HEK293 (cell line): ENCODE measurements around the gene NR3C1.

Source experiments
- CTCF ChIA-PET: fragments of 350-600 bp; formaldehyde crosslinking; extraction: SDS; loops from one replicate; lab custom pipeline; 2021; ENCODE audit warnings: antibody characterized with exemption; lab: Yijun Ruan, JAX
- POLR2A ChIA-PET: fragments of 300-600 bp; formaldehyde crosslinking; extraction: SDS; loops from one replicate; lab custom pipeline; 2020; ENCODE audit warnings: antibody characterized with exemption, inconsistent platforms; lab: Yijun Ruan, JAX
- H3K27ac ChIP-seq: fragments of 200-500 bp; sonication (Bioruptor generic); 2 replicates; pipeline ENCODE4 v1.5.1; 2014; ENCODE audit warnings: low read depth, low read length, control low read depth, inconsistent platforms; ENCODE audit errors: extremely low read depth
- H3K36me3 ChIP-seq, 2 experiments: fragments of 200-500 bp in 1 of 2; sonication (Bioruptor generic) in 1 of 2; 1 replicate in 1 of 2; 2 replicates in 1 of 2; pipeline ENCODE4 v1.5.1; 2014 to 2017; ENCODE audit warnings: inconsistent platforms in 2 of 2, low read length in 2 of 2; ENCODE audit not compliant: control insufficient read depth in 2 of 2, insufficient read depth in 1 of 2
- H3K4me1 ChIP-seq: fragments of 200-500 bp; sonication (Bioruptor generic); 2 replicates; pipeline ENCODE4 v1.5.1; 2014; ENCODE audit warnings: mild to moderate bottlenecking, low read length, inconsistent platforms; ENCODE audit not compliant: control insufficient read depth, insufficient read depth
- H3K4me3 ChIP-seq: 2 replicates; pipeline ENCODE4 v1.5.1; 2011; ENCODE audit warnings: low read depth, mild to moderate bottlenecking, control low read depth, low read length, moderate library complexity
- H3K9me3 ChIP-seq: fragments of 200-500 bp; sonication (Bioruptor generic); 2 replicates; pipeline ENCODE4 v1.5.1; 2014; ENCODE audit warnings: low read depth, low read length, inconsistent platforms; ENCODE audit not compliant: control insufficient read depth, insufficient read depth
- ATF2 ChIP-seq: fragments of 450-650 bp; formaldehyde crosslinking; IDR thresholded peaks from 2 replicates; pipeline ENCODE4 v1.5.1; 2016; ENCODE audit warnings: missing biosample characterization, missing genetic modification characterization, low read depth
- CTCF ChIP-seq: fragments of 450-650 bp; formaldehyde crosslinking; IDR thresholded peaks from 2 replicates; pipeline ENCODE4 v1.5.1; 2016; ENCODE audit warnings: missing biosample characterization, missing genetic modification characterization
- EGR2 ChIP-seq: fragments of 450-650 bp; formaldehyde crosslinking; IDR thresholded peaks from 2 replicates; pipeline ENCODE4 v1.5.1; 2016; ENCODE audit warnings: low read depth, missing biosample characterization, missing genetic modification characterization
- GLIS2 ChIP-seq: fragments of 450-650 bp; formaldehyde crosslinking; IDR thresholded peaks from 2 replicates; pipeline ENCODE4 v1.5.1; 2016; ENCODE audit warnings: missing biosample characterization, missing genetic modification characterization
- HOXA7 ChIP-seq: sonication (generic); formaldehyde crosslinking; IDR thresholded peaks from 2 replicates; pipeline ENCODE4 v1.8.1; 2022; ENCODE audit warnings: missing genetic modification reagents, borderline replicate concordance
- INSM2 ChIP-seq: fragments of 450-650 bp; formaldehyde crosslinking; IDR thresholded peaks from 2 replicates; pipeline ENCODE4 v1.5.1; 2016; ENCODE audit warnings: missing biosample characterization, missing genetic modification characterization
- PRDM4 ChIP-seq: fragments of 450-650 bp; formaldehyde crosslinking; IDR thresholded peaks from 2 replicates; pipeline ENCODE4 v1.5.1; 2017; ENCODE audit warnings: missing biosample characterization, missing genetic modification characterization
- ZBTB10 ChIP-seq: fragments of 450-650 bp; formaldehyde crosslinking; IDR thresholded peaks from 2 replicates; pipeline ENCODE4 v1.5.1; 2016; ENCODE audit warnings: missing biosample characterization, missing genetic modification characterization
- ZFHX2 ChIP-seq: fragments of 450-650 bp; formaldehyde crosslinking; conservative IDR thresholded peaks from 2 replicates; pipeline ENCODE4 v1.5.1; 2016; ENCODE audit warnings: missing biosample characterization, missing genetic modification characterization
- ZNF114 ChIP-seq: fragments of 450-650 bp; formaldehyde crosslinking; IDR thresholded peaks from 2 replicates; pipeline ENCODE4 v1.5.0; 2017; ENCODE audit warnings: missing biosample characterization, missing genetic modification characterization
- ZNF248 ChIP-seq: fragments of 450-650 bp; formaldehyde crosslinking; IDR thresholded peaks from 2 replicates; pipeline ENCODE4 v1.5.1; 2017; ENCODE audit warnings: missing biosample characterization, missing genetic modification characterization
- ZNF302 ChIP-seq: fragments of 450-650 bp; formaldehyde crosslinking; IDR thresholded peaks from 2 replicates; pipeline ENCODE4 v1.5.1; 2016; ENCODE audit warnings: missing biosample characterization, missing genetic modification characterization, low read depth
- ZNF324 ChIP-seq: fragments of 450-650 bp; formaldehyde crosslinking; IDR thresholded peaks from 2 replicates; pipeline ENCODE4 v1.5.1; 2016; ENCODE audit warnings: missing biosample characterization, missing genetic modification characterization
- ZNF433 ChIP-seq: fragments of 450-650 bp; formaldehyde crosslinking; IDR thresholded peaks from 2 replicates; pipeline ENCODE4 v1.5.1; 2016; ENCODE audit warnings: missing biosample characterization, missing genetic modification characterization, low read depth
- ZNF488 ChIP-seq: fragments of 450-650 bp; formaldehyde crosslinking; IDR thresholded peaks from 2 replicates; pipeline ENCODE4 v1.5.1; 2016; ENCODE audit warnings: missing biosample characterization, missing genetic modification characterization
- ZNF623 ChIP-seq: fragments of 450-650 bp; formaldehyde crosslinking; IDR thresholded peaks from 2 replicates; pipeline ENCODE4 v1.5.1; 2016; ENCODE audit warnings: missing biosample characterization, missing genetic modification characterization
- ZNF76 ChIP-seq: fragments of 450-650 bp; formaldehyde crosslinking; IDR thresholded peaks from 2 replicates; pipeline ENCODE4; 2016; ENCODE audit warnings: low read depth, missing biosample characterization, missing genetic modification characterization, borderline replicate concordance

NR3C1 gene

GRCh38 chr5:143236682-143237081 is 166.8 kb downstream of the NR3C1 start:
- ChIA-PET POLR2A (no interaction called here), CTCF (no interaction called here)
- H3K4me1 ChIP-seq = no peaks in the 10 kb centered on the region
- no peaks in the 10 kb centered on the region for H3K9me3 ChIP-seq
- no peaks in the 10 kb centered on the region for H3K36me3 ChIP-seq
- TF ChIP-seq ZNF302 (tag by site-specific recombination) (no peak), CTCF (tag by site-specific recombination) (no peak), ZNF324 (no peak), ZFHX2 (no peak), GLIS2 (tag by site-specific recombination) (no peak), ZBTB10 (tag by site-specific recombination) (no peak), ZNF488 (tag by site-specific recombination) (no peak), HOXA7 (no peak), ATF2 (tag by site-specific recombination) (no peak), ZNF76 (no peak), EGR2 (tag by site-specific recombination) (no peak), ZNF433 (tag by site-specific recombination) (no peak), ZNF248 (no peak), ZNF114 (tag by site-specific recombination) (no peak), ZNF623 (no peak), PRDM4 (tag by site-specific recombination) (no peak), INSM2 (tag by site-specific recombination) (no peak)
- TF ChIP-seq, all 188 proteins: peak for 0
- Histone ChIP-seq H3K4me3 (no peak overlapping the region), H3K27ac (no peak overlapping the region)
